Measurements from ENCODE around the gene TEX264. TPM values are rescaled to one million over a fixed set of nuclear protein-coding genes. Genes with fewer than 3 reads are reported as not detected.

The TEX264 gene
- total RNA-seq, 4 donors from 2014 or later: 48.0 to 73.8 (median 65.4) TPM

DNA sequence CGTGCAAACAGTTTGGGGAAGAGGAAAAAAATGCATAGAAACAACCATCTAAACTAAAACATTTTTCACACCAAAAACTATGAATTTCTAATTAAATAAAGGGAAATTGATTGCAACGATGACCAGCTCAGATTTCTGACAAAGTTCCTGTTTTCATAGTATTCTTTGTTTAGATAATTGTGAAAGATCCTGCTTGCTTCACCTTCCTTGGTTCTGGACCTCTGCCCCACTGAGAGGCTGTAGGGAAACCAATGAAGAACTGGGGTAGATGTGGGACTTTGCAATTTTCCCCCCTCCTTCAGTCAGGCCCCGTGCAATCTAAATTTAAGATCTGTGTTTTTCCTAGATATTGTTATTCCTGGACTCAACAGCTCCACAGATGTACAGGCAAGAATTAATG, 13.8 kb upstream of the TEX264 start:
- no peak for TF ChIP-seq POLR2A (IDR thresholded peaks at IDR 0.05; ENCODE audit: low read depth)
- TF ChIP-seq POLR2AphosphoS5 (IDR thresholded peaks at IDR 0.05): no peak
- TF ChIP-seq, protein P1, sequence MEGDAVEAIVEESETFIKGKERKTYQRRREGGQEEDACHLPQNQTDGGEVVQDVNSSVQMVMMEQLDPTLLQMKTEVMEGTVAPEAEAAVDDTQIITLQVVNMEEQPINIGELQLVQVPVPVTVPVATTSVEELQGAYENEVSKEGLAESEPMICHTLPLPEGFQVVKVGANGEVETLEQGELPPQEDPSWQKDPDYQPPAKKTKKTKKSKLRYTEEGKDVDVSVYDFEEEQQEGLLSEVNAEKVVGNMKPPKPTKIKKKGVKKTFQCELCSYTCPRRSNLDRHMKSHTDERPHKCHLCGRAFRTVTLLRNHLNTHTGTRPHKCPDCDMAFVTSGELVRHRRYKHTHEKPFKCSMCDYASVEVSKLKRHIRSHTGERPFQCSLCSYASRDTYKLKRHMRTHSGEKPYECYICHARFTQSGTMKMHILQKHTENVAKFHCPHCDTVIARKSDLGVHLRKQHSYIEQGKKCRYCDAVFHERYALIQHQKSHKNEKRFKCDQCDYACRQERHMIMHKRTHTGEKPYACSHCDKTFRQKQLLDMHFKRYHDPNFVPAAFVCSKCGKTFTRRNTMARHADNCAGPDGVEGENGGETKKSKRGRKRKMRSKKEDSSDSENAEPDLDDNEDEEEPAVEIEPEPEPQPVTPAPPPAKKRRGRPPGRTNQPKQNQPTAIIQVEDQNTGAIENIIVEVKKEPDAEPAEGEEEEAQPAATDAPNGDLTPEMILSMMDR (IDR thresholded peaks at IDR 0.05): no peak
- no peak for TF ChIP-seq EP300 (IDR thresholded peaks at IDR 0.05)
- intact Hi-C loops (cut with DNase I): no loop called here
- Histone ChIP-seq H3K27me3 (no peaks in the 10 kb centered on the region), H3K36me3 (peaks cover 28 to 82% (median 70%) of the 10 kb centered on the region in 4 donors), H3K4me3 (no peak overlapping the region), H3K9me3 (no peaks in the 10 kb centered on the region), H3K4me1 (no peaks in the 10 kb centered on the region), H3K27ac (replicated peaks in 1 of 4) (no peak overlapping the region)
- DNase-seq (ENCODE audit: extremely low spot score): no peak
- WGBS: 81% methylated on average over 3 of the region's 3 CpGs

DNA sequence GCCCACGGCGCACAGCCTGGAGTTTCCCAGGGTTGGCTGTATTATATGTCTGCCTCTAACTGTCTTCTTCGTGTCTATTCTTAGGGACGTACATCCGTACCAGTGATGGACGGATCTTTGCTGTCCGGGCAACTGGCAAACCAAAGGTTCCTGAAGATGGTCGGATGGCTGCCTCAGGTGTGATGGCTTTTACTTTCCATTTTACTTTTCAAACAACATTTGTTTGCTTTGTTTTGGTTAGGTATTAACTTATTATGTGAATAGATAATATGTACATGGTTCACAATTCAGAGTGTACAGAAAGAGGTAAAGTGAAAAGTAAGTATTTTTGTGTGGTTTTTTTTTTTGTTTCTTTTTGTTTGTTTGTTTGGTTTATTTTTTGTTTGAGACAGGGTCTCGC, 11.1 kb upstream of the TEX264 start:
- 96% methylated on average over 9 of the region's 9 CpGs for WGBS
- intact Hi-C loops (cut with DNase I): no loop called here
- H3K27me3 ChIP-seq: no peaks in the 10 kb centered on the region
- H3K4me1 ChIP-seq: peaks cover under 1 to 6% (median 5%) of the 10 kb centered on the region in 4 donors
- no peak for DNase-seq (ENCODE audit: extremely low spot score)
- H3K4me3 ChIP-seq: no peak overlapping the region
- TF ChIP-seq POLR2AphosphoS5 (IDR thresholded peaks at IDR 0.05) (no peak), POLR2A (IDR thresholded peaks at IDR 0.05; ENCODE audit: low read depth) (no peak), EP300 (IDR thresholded peaks at IDR 0.05) (no peak)
- TF ChIP-seq, protein P1 (IDR thresholded peaks at IDR 0.05): no peak
- H3K27ac ChIP-seq (replicated peaks in 1 of 4): no peak overlapping the region
- H3K36me3 ChIP-seq: peaks cover 43 to 91% (median 82%) of the 10 kb centered on the region in 4 donors
- no peaks in the 10 kb centered on the region for H3K9me3 ChIP-seq

DNA sequence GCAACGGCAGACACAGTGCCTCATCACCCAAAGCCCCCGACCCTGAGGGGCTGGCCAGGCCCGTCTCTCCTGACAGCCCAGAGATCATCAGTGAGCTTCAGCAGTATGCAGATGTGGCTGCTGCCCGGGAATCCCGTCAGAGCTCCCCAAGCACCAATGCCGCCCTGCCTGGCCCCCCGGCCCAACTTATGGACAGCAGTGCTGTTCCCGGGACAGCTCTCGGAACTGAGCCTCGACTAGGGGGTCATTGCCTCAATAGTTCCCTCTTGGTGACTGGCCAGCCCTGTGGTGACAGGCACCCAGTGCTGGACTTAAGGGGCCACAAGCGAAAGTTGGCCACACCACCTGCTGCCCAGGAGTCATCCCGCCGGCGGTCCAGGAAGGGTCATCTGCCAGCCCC, 8.6 kb upstream of the TEX264 start:
- Histone ChIP-seq H3K9me3 (no peaks in the 10 kb centered on the region), H3K27ac (replicated peaks in 1 of 4) (no peak overlapping the region), H3K36me3 (peaks cover 37 to 65% (median 58%) of the 10 kb centered on the region in 4 donors), H3K4me3 (no peak overlapping the region), H3K4me1 (peaks cover 7 to 20% (median 15%) of the 10 kb centered on the region in 4 donors), H3K27me3 (no peaks in the 10 kb centered on the region)
- intact Hi-C loops (cut with DNase I): no loop called here
- WGBS: 92% methylated on average over 10 of the region's 14 CpGs
- no peak for DNase-seq (ENCODE audit: extremely low spot score)
- TF ChIP-seq, protein P1 (IDR thresholded peaks at IDR 0.05): no peak
- TF ChIP-seq POLR2AphosphoS5 (IDR thresholded peaks at IDR 0.05): no peak

DNA sequence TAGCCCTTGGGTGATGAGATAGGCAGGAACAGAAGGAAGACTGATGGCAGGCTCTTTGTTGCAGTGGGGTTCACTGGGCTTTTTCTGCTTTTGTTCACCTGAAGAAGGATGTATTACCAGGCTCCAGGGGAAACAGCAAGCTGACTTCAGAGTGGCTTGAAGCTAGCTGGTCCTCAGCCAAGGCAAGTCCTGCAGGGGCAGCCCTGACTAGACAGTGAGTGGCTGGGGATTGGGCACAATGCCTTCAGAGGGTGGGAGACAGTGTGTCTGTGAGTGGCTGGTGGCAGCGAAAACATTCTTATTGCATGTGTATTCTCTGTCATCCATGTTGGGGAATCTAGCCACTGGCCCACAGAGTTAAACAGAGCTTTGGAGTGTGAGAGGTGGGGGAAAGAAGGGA, 2.3 kb upstream of the TEX264 start:
- Histone ChIP-seq H3K27ac (replicated peaks in 1 of 4) (no peak overlapping the region), H3K4me3 (no peak overlapping the region), H3K27me3 (no peaks in the 10 kb centered on the region), H3K4me1 (peaks cover 42 to 63% (median 54%) of the 10 kb centered on the region in 4 donors), H3K36me3 (peaks cover 0 to 7% (median 2%) of the 10 kb centered on the region in 4 donors), H3K9me3 (no peaks in the 10 kb centered on the region)
- no peak for DNase-seq (ENCODE audit: extremely low spot score)
- WGBS: 93% methylated on average over 1 of the region's 1 CpG
- intact Hi-C loops (cut with DNase I): loop anchor here (1.0 kb wide), 1 partner anchor 166 kb away; no protein-coding TSS in a partner anchor
- no peak for TF ChIP-seq EP300 (IDR thresholded peaks at IDR 0.05)
- TF ChIP-seq POLR2AphosphoS5 (IDR thresholded peaks at IDR 0.05): no peak
- TF ChIP-seq, protein P1 (IDR thresholded peaks at IDR 0.05): no peak
- no peak for TF ChIP-seq POLR2A (IDR thresholded peaks at IDR 0.05; ENCODE audit: low read depth)
